ENCODE results near the gene CUL4A. TPM values are rescaled to one million over a fixed set of nuclear protein-coding genes. Genes with fewer than 3 reads are reported as not detected.

CUL4A gene
- total RNA-seq, 4 donors from 2014 or later: 106 to 143 (median 122) TPM

GRCh38 chr13:113274721-113275120 lies 65.3 kb downstream of the CUL4A start:
- TF ChIP-seq, protein P1, sequence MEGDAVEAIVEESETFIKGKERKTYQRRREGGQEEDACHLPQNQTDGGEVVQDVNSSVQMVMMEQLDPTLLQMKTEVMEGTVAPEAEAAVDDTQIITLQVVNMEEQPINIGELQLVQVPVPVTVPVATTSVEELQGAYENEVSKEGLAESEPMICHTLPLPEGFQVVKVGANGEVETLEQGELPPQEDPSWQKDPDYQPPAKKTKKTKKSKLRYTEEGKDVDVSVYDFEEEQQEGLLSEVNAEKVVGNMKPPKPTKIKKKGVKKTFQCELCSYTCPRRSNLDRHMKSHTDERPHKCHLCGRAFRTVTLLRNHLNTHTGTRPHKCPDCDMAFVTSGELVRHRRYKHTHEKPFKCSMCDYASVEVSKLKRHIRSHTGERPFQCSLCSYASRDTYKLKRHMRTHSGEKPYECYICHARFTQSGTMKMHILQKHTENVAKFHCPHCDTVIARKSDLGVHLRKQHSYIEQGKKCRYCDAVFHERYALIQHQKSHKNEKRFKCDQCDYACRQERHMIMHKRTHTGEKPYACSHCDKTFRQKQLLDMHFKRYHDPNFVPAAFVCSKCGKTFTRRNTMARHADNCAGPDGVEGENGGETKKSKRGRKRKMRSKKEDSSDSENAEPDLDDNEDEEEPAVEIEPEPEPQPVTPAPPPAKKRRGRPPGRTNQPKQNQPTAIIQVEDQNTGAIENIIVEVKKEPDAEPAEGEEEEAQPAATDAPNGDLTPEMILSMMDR (IDR thresholded peaks at IDR 0.05; ENCODE audit: low read depth): no peak

GRCh38 chr13:113275387-113275786 lies 66.0 kb downstream of the CUL4A start:
- TF ChIP-seq, protein P1 (IDR thresholded peaks at IDR 0.05; ENCODE audit: low read depth): no peak

GRCh38 chr13:113280126-113280525 lies 70.7 kb downstream of the CUL4A start:
- TF ChIP-seq, protein P1 (IDR thresholded peaks at IDR 0.05; ENCODE audit: low read depth): no peak

- TF ChIP-seq, protein P1 (IDR thresholded peaks at IDR 0.05; ENCODE audit: low read depth): no peak
Measured at GRCh38 chr13:113283904-113284303, 74.5 kb downstream of the CUL4A start.

GRCh38 chr13:113288880-113289279 lies 79.5 kb downstream of the CUL4A start:
- TF ChIP-seq, protein P1 (IDR thresholded peaks at IDR 0.05; ENCODE audit: low read depth): no peak

- TF ChIP-seq, protein P1 (IDR thresholded peaks at IDR 0.05; ENCODE audit: low read depth): no peak
Measured at GRCh38 chr13:113291129-113291528, 81.7 kb downstream of the CUL4A start.

DNA sequence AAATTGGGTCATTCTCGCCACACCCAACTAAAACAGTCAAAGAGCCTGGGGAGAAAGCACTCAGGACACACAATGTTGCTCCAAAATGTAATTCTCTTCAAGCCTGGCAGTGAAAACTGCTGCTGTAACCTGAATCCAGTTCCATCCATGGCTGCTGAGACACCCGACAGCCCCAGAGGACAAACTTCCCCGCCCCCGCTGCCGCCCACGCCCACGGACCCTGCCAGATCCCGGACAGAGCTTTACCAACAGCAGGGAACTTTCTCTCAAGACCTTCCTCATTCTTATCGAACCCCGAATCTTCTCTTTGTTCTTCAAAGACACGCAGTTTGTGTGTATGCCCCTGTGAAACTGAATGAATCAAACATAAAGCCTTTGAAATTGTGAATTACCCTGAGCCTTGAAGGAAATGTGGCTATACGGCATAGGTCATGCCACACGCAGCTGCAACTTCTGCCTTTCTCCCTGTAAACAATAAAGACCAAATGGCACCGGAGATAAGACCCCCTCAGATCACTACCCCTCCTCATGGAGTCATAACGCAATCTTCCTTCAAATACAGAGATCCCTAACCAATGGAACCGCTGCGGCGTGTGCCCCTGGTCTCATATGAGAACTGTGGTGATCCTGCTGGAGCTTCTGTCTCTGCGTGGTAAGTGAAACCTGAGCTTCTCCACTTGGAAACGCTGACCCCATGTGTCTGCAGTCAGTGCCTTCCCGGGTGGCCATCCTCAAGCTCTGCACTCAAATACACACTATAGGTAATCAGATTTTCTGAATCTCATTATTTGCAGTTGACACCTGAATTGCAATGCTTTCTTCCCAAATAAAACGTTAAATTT lies 82.8 kb downstream of the CUL4A start:
- TF ChIP-seq, protein P1 (IDR thresholded peaks at IDR 0.05; ENCODE audit: low read depth): no peak
